ENCODE measurements around the gene STS. TPM values are rescaled to one million over a fixed set of nuclear protein-coding genes. Genes with fewer than 3 reads are reported as not detected.
A peak's percentile ranks its signal among the peaks of the same experiment; 100 is the strongest.

The STS gene
- total and polyA plus RNA-seq, 10 of the 15 experiments (the other 5 are each of a cell fraction or from before 2014, with no cell fraction given): 1.6 to 19.4 (median 4.7) TPM

DNA sequence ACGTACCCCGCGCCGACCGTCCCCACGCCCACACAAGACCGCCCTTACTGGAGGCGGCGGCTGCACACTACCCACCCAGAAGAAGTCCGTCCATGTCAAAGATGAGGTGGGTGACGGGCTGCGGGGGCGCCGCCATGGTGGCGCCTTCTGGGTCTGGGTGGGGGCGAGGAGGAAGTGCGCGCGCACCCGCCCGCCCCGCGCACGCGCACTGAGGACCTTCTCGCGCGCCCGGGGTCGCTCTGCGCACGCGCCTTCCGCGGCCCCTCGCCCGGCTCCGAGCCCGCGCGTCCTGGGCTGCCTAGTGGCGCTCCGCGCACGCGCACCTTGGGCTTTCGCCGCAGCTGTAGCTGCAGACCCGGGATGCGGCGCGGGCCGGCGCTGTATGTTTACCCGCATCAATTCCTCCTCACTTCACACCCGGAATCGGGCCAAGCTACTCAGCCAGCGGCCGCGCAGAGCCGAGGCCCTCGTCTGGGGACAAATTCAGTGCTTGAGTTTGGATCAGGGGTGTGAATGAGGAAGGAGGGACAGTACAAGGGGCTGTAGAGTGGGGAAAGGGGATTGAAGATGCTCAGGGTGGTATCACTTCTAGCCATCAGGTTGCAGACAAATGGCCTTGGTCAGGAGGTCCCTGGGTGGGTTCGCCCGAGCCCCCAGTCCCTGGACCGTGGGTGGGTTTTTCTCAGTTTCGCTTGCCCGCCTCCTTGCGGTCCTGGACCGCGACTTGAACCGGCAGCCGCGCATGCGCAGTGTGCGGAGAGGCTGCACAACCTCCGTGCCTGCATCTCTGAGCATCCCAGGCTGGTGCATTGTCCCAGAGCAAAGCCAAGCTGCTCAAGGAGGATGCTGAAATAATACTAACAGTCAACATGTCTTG, 704 bp downstream of the STS start, which contains the start of gene PUDP (continued):
- TF ChIP-seq, protein P1, sequence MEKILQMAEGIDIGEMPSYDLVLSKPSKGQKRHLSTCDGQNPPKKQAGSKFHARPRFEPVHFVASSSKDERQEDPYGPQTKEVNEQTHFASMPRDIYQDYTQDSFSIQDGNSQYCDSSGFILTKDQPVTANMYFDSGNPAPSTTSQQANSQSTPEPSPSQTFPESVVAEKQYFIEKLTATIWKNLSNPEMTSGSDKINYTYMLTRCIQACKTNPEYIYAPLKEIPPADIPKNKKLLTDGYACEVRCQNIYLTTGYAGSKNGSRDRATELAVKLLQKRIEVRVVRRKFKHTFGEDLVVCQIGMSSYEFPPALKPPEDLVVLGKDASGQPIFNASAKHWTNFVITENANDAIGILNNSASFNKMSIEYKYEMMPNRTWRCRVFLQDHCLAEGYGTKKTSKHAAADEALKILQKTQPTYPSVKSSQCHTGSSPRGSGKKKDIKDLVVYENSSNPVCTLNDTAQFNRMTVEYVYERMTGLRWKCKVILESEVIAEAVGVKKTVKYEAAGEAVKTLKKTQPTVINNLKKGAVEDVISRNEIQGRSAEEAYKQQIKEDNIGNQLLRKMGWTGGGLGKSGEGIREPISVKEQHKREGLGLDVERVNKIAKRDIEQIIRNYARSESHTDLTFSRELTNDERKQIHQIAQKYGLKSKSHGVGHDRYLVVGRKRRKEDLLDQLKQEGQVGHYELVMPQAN (conservative IDR thresholded peaks at IDR 0.05): peak; percentile 54
- TF ChIP-seq, protein P2, sequence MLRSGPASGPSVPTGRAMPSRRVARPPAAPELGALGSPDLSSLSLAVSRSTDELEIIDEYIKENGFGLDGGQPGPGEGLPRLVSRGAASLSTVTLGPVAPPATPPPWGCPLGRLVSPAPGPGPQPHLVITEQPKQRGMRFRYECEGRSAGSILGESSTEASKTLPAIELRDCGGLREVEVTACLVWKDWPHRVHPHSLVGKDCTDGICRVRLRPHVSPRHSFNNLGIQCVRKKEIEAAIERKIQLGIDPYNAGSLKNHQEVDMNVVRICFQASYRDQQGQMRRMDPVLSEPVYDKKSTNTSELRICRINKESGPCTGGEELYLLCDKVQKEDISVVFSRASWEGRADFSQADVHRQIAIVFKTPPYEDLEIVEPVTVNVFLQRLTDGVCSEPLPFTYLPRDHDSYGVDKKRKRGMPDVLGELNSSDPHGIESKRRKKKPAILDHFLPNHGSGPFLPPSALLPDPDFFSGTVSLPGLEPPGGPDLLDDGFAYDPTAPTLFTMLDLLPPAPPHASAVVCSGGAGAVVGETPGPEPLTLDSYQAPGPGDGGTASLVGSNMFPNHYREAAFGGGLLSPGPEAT (IDR thresholded peaks at IDR 0.05; ENCODE audit: low read depth): peak; percentile 58; the same call in 1 of the 2 replicates
- TF ChIP-seq POLR2AphosphoS2 (IDR thresholded peaks at IDR 0.05; ENCODE audit: low read depth, low read length): no peak
- no peak for TF ChIP-seq STAT3 (IDR thresholded peaks at IDR 0.05; ENCODE audit: low read depth, low read length)
- TF ChIP-seq NFXL1 (IDR thresholded peaks at IDR 0.05; ENCODE audit: borderline replicate concordance): no peak
- 0 out of 2 replicates have a peak, but pooled peaks have one; percentile 3 for TF ChIP-seq FOXM1 (IDR thresholded peaks at IDR 0.05; ENCODE audit: low read depth, low read length)
- TF ChIP-seq HDGF (IDR thresholded peaks at IDR 0.05): peak; percentile 44
- no peak for TF ChIP-seq KAT2A (conservative IDR thresholded peaks at IDR 0.05; ENCODE audit: control insufficient read depth, low read depth, low read length)
- TF ChIP-seq SPI1 (IDR thresholded peaks at IDR 0.05; ENCODE audit: borderline replicate concordance, insufficient read depth, low read depth, low read length): peak; percentile 50; the same call in 1 of the 2 replicates
- TF ChIP-seq, protein P3, sequence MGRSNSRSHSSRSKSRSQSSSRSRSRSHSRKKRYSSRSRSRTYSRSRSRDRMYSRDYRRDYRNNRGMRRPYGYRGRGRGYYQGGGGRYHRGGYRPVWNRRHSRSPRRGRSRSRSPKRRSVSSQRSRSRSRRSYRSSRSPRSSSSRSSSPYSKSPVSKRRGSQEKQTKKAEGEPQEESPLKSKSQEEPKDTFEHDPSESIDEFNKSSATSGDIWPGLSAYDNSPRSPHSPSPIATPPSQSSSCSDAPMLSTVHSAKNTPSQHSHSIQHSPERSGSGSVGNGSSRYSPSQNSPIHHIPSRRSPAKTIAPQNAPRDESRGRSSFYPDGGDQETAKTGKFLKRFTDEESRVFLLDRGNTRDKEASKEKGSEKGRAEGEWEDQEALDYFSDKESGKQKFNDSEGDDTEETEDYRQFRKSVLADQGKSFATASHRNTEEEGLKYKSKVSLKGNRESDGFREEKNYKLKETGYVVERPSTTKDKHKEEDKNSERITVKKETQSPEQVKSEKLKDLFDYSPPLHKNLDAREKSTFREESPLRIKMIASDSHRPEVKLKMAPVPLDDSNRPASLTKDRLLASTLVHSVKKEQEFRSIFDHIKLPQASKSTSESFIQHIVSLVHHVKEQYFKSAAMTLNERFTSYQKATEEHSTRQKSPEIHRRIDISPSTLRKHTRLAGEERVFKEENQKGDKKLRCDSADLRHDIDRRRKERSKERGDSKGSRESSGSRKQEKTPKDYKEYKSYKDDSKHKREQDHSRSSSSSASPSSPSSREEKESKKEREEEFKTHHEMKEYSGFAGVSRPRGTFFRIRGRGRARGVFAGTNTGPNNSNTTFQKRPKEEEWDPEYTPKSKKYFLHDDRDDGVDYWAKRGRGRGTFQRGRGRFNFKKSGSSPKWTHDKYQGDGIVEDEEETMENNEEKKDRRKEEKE (IDR thresholded peaks at IDR 0.05): no peak
- TF ChIP-seq, protein P4, sequence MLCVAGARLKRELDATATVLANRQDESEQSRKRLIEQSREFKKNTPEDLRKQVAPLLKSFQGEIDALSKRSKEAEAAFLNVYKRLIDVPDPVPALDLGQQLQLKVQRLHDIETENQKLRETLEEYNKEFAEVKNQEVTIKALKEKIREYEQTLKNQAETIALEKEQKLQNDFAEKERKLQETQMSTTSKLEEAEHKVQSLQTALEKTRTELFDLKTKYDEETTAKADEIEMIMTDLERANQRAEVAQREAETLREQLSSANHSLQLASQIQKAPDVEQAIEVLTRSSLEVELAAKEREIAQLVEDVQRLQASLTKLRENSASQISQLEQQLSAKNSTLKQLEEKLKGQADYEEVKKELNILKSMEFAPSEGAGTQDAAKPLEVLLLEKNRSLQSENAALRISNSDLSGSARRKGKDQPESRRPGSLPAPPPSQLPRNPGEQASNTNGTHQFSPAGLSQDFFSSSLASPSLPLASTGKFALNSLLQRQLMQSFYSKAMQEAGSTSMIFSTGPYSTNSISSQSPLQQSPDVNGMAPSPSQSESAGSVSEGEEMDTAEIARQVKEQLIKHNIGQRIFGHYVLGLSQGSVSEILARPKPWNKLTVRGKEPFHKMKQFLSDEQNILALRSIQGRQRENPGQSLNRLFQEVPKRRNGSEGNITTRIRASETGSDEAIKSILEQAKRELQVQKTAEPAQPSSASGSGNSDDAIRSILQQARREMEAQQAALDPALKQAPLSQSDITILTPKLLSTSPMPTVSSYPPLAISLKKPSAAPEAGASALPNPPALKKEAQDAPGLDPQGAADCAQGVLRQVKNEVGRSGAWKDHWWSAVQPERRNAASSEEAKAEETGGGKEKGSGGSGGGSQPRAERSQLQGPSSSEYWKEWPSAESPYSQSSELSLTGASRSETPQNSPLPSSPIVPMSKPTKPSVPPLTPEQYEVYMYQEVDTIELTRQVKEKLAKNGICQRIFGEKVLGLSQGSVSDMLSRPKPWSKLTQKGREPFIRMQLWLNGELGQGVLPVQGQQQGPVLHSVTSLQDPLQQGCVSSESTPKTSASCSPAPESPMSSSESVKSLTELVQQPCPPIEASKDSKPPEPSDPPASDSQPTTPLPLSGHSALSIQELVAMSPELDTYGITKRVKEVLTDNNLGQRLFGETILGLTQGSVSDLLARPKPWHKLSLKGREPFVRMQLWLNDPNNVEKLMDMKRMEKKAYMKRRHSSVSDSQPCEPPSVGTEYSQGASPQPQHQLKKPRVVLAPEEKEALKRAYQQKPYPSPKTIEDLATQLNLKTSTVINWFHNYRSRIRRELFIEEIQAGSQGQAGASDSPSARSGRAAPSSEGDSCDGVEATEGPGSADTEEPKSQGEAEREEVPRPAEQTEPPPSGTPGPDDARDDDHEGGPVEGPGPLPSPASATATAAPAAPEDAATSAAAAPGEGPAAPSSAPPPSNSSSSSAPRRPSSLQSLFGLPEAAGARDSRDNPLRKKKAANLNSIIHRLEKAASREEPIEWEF (IDR thresholded peaks at IDR 0.05; ENCODE audit: insufficient replicate concordance, low read depth, low read length): no peak
- TF ChIP-seq EED (IDR thresholded peaks at IDR 0.05; ENCODE audit: low read depth): no peak
- TF ChIP-seq LARP7 (IDR thresholded peaks at IDR 0.05): peak; percentile 74
- TF ChIP-seq CHD2 (IDR thresholded peaks at IDR 0.05; ENCODE audit: borderline replicate concordance, low read depth, low read length): peak; percentile 49; the same call in 1 of the 2 replicates

All from GM12878 (cell line).